Measurements from ENCODE around the gene CCDC27. TPM values are rescaled to one million over a fixed set of nuclear protein-coding genes. Genes with fewer than 3 reads are reported as not detected.
A peak's percentile ranks its signal among the peaks of the same experiment; 100 is the strongest.
"Not testable (repeated sequence)": the region's sequence is repeated elsewhere in the genome, so short reads cannot be mapped to it uniquely, and the experiment has no call there.

The CCDC27 gene
- total RNA-seq, 1 donor from 2014 or later = not detected

- Histone ChIP-seq H3K4me2 (ENCODE audit: low read length) (peak overlapping the region; percentile 30), H3K27me3 (ENCODE audit: insufficient read depth, low read length) (no peaks in the 10 kb centered on the region), H3K36me3 (ENCODE audit: insufficient read depth, low read length) (no peaks in the 10 kb centered on the region), H3K9me3 (ENCODE audit: insufficient read depth, low read depth, low read length) (no peaks in the 10 kb centered on the region), H3K27ac (ENCODE audit: low read depth, low read length) (no peak overlapping the region), H3K4me1 (ENCODE audit: insufficient read depth, low read length) (no peaks in the 10 kb centered on the region), H2AFZ (ENCODE audit: low read depth, low read length) (no peak overlapping the region), H3K79me2 (ENCODE audit: insufficient read depth, low read length) (no peaks in the 10 kb centered on the region), H3K4me3 (ENCODE audit: insufficient read depth, low read depth, low read length) (no peak overlapping the region), H4K20me1 (ENCODE audit: insufficient read depth, low read length) (no peaks in the 10 kb centered on the region), H3K9ac (ENCODE audit: low read length) (no peak overlapping the region)
- no peak for FAIRE-seq
- H3K9me3 Mint-ChIP-seq (ENCODE audit: unreplicated experiment) = peaks cover 3% of the 10 kb centered on the region
- peak; percentile 20 for DNase-seq (ENCODE audit: low read depth)
- no peak overlapping the region for H3K4me3 Mint-ChIP-seq (ENCODE audit: unreplicated experiment)
- H3K4me1 Mint-ChIP-seq (ENCODE audit: low read depth, unreplicated experiment) = peaks cover 3% of the 10 kb centered on the region
- H3K36me3 Mint-ChIP-seq (ENCODE audit: low read depth, unreplicated experiment) = no peaks in the 10 kb centered on the region
- TF ChIP-seq, protein P1, sequence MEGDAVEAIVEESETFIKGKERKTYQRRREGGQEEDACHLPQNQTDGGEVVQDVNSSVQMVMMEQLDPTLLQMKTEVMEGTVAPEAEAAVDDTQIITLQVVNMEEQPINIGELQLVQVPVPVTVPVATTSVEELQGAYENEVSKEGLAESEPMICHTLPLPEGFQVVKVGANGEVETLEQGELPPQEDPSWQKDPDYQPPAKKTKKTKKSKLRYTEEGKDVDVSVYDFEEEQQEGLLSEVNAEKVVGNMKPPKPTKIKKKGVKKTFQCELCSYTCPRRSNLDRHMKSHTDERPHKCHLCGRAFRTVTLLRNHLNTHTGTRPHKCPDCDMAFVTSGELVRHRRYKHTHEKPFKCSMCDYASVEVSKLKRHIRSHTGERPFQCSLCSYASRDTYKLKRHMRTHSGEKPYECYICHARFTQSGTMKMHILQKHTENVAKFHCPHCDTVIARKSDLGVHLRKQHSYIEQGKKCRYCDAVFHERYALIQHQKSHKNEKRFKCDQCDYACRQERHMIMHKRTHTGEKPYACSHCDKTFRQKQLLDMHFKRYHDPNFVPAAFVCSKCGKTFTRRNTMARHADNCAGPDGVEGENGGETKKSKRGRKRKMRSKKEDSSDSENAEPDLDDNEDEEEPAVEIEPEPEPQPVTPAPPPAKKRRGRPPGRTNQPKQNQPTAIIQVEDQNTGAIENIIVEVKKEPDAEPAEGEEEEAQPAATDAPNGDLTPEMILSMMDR (IDR thresholded peaks at IDR 0.05; ENCODE audit: insufficient read depth, low read depth, low read length) = no peak
- no peak for TF ChIP-seq EZH2 (IDR thresholded peaks at IDR 0.05; ENCODE audit: insufficient read depth, low read length)
- H3K27me3 Mint-ChIP-seq (ENCODE audit: low read depth, unreplicated experiment) = peaks cover 21% of the 10 kb centered on the region
- H3K27ac Mint-ChIP-seq (ENCODE audit: unreplicated experiment) = no peak overlapping the region
Observed at GRCh38 chr1:3803905-3804626, 51.8 kb downstream of the CCDC27 start.

- not testable (repeated sequence) for H3K36me3 ChIP-seq (ENCODE audit: insufficient read depth, low read length); H3K9ac ChIP-seq (ENCODE audit: low read length); H3K27ac ChIP-seq (ENCODE audit: low read depth, low read length); H3K4me1 Mint-ChIP-seq (ENCODE audit: low read depth, unreplicated experiment); H3K79me2 ChIP-seq (ENCODE audit: insufficient read depth, low read length); H4K20me1 ChIP-seq (ENCODE audit: insufficient read depth, low read length); H3K9me3 Mint-ChIP-seq (ENCODE audit: unreplicated experiment); H3K4me3 ChIP-seq (ENCODE audit: insufficient read depth, low read depth, low read length); H3K4me3 Mint-ChIP-seq (ENCODE audit: unreplicated experiment); DNase-seq (ENCODE audit: low read depth); H3K4me2 ChIP-seq (ENCODE audit: low read length); H2AFZ ChIP-seq (ENCODE audit: low read depth, low read length); H3K36me3 Mint-ChIP-seq (ENCODE audit: low read depth, unreplicated experiment); H3K4me1 ChIP-seq (ENCODE audit: insufficient read depth, low read length); FAIRE-seq; H3K9me3 ChIP-seq (ENCODE audit: insufficient read depth, low read depth, low read length); H3K27me3 ChIP-seq (ENCODE audit: insufficient read depth, low read length); H3K27ac Mint-ChIP-seq (ENCODE audit: unreplicated experiment)
- peaks cover 21% of the 10 kb centered on the region for H3K27me3 Mint-ChIP-seq (ENCODE audit: low read depth, unreplicated experiment)
Observed at GRCh38 chr1:3804627-3804944, 52.3 kb downstream of the CCDC27 start.

DNA sequence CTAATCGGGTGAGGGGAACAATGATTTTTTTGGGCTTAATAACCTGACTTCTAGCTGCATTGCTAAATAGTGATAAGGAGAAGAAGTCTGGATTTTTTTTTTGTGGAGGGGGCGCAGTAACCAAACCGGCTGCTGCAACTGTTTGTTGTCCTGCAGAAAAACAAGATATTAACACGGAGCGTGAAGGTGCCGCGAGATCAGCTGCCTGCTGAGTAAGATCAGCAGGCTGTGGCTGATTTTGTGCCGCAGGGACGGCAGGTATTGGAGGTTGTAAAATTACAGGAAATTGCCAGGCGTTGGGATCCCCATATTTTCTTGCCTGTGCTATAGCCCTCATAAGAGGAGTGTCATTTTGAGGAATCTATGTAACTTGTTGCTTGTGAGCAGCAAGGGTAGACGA lies 52.8 kb downstream of the CCDC27 start:
- Histone ChIP-seq H2AFZ (ENCODE audit: low read depth, low read length) (no peak overlapping the region), H3K9me3 (ENCODE audit: insufficient read depth, low read depth, low read length) (no peaks in the 10 kb centered on the region), H3K27me3 (ENCODE audit: insufficient read depth, low read length) (no peaks in the 10 kb centered on the region), H3K4me3 (ENCODE audit: insufficient read depth, low read depth, low read length) (no peak overlapping the region), H3K79me2 (ENCODE audit: insufficient read depth, low read length) (no peaks in the 10 kb centered on the region), H3K27ac (ENCODE audit: low read depth, low read length) (no peak overlapping the region), H4K20me1 (ENCODE audit: insufficient read depth, low read length) (no peaks in the 10 kb centered on the region), H3K36me3 (ENCODE audit: insufficient read depth, low read length) (no peaks in the 10 kb centered on the region), H3K4me2 (ENCODE audit: low read length) (no peak overlapping the region), H3K4me1 (ENCODE audit: insufficient read depth, low read length) (no peaks in the 10 kb centered on the region), H3K9ac (ENCODE audit: low read length) (no peak overlapping the region)
- Mint-ChIP-seq H3K27ac (ENCODE audit: unreplicated experiment) (no peak overlapping the region), H3K27me3 (ENCODE audit: low read depth, unreplicated experiment) (peaks cover 21% of the 10 kb centered on the region), H3K9me3 (ENCODE audit: unreplicated experiment) (peaks cover 3% of the 10 kb centered on the region), H3K36me3 (ENCODE audit: low read depth, unreplicated experiment) (no peaks in the 10 kb centered on the region), H3K4me3 (ENCODE audit: unreplicated experiment) (no peak overlapping the region), H3K4me1 (ENCODE audit: low read depth, unreplicated experiment) (no peaks in the 10 kb centered on the region)
- DNase-seq (ENCODE audit: low read depth) (no peak), FAIRE-seq (no peak)
- no peak for TF ChIP-seq EZH2 (IDR thresholded peaks at IDR 0.05; ENCODE audit: insufficient read depth, low read length)
- TF ChIP-seq, protein P1 (IDR thresholded peaks at IDR 0.05; ENCODE audit: insufficient read depth, low read depth, low read length) = no peak
